H1 (cell line): ENCODE measurements around the gene ARL2. TPM values are rescaled to one million over a fixed set of nuclear protein-coding genes. Genes with fewer than 3 reads are reported as not detected.
A peak's percentile ranks its signal among the peaks of the same experiment; 100 is the strongest.

Experiments used
- BRCA1 ChIP-seq: IDR thresholded peaks from 2 replicates; pipeline ENCODE4 v1.6.1; 2012; ENCODE audit warnings: low read depth, low read length, improper control_type of control experiment
- CEBPB ChIP-seq: IDR thresholded peaks from 2 replicates; pipeline ENCODE4 v1.6.1; 2012; ENCODE audit warnings: low read depth, low read length
- CHD2 ChIP-seq: IDR thresholded peaks from 2 replicates; pipeline ENCODE4 v1.6.1; 2012; ENCODE audit warnings: low read length, improper control_type of control experiment
- CTBP2 ChIP-seq: IDR thresholded peaks from 2 replicates; pipeline ENCODE4 v1.7.0; 2011; ENCODE audit warnings: borderline replicate concordance, mild to moderate bottlenecking, moderate library complexity, mixed read lengths, low read length; ENCODE audit not compliant: insufficient read depth, insufficient read length
- EGR1 ChIP-seq: IDR thresholded peaks from 2 replicates; pipeline ENCODE4 v1.6.1; 2011; ENCODE audit warnings: low read depth, low read length, borderline replicate concordance
- EZH2 ChIP-seq: fragments of 200-600 bp; sonication (generic); IDR thresholded peaks from 2 replicates; pipeline ENCODE4 v1.7.1; 2012; ENCODE audit warnings: low read depth, mild to moderate bottlenecking, moderate library complexity, low read length, inconsistent platforms; ENCODE audit not compliant: severe bottlenecking
- KDM4A ChIP-seq: IDR thresholded peaks from one replicate; pipeline ENCODE4 v1.7.1; 2012; ENCODE audit warnings: low read depth, mild to moderate bottlenecking, moderate library complexity, low read length, inconsistent platforms; ENCODE audit not compliant: severe bottlenecking
- SAP30 ChIP-seq: fragments of 300-600 bp; sonication (generic); IDR thresholded peaks from 2 replicates; pipeline ENCODE4 v1.7.1; 2012; ENCODE audit warnings: low read length, moderate library complexity, mild to moderate bottlenecking, inconsistent platforms; ENCODE audit not compliant: insufficient read depth, insufficient replicate concordance
- SIX5 ChIP-seq: IDR thresholded peaks from 2 replicates; pipeline ENCODE4 v1.6.1; 2011; ENCODE audit warnings: mild to moderate bottlenecking, low read depth, low read length
- SP2 ChIP-seq: IDR thresholded peaks from 2 replicates; pipeline ENCODE4 v1.6.1; 2012; ENCODE audit warnings: mild to moderate bottlenecking, low read length, inconsistent platforms
- SRF ChIP-seq: IDR thresholded peaks from 2 replicates; pipeline ENCODE4 v1.6.1; 2011; ENCODE audit warnings: mild to moderate bottlenecking, low read depth, low read length, moderate library complexity
- TAF7 ChIP-seq: optimal IDR thresholded peaks from 2 replicates; pipeline ENCODE3; 2011; ENCODE audit warnings: low read depth, mild to moderate bottlenecking, inconsistent platforms, low read length, moderate library complexity, borderline replicate concordance
- YY1 ChIP-seq: IDR thresholded peaks from 2 replicates; pipeline ENCODE4 v1.6.1; 2011; ENCODE audit warnings: low read depth, mild to moderate bottlenecking, low read length
- polyA plus RNA-seq, 7 experiments: library from polyadenylated mRNA; depleted of rRNA in 3 of 7; stranded (reverse) in 5 of 7; unstranded in 2 of 7; fragments of >200 nt in 5 of 7; fragments of 200-250 nt in 2 of 7; gene quantifications; 1 replicate in 5 of 7; 2 replicates in 1 of 7; 4 replicates in 1 of 7; pipeline versions ENCODE4 v1.2.1 to v1.2.3, GENCODE V29; 2011 to 2013; ENCODE audit warnings: missing spikeins in 2 of 7, mixed read lengths in 2 of 7
- total RNA-seq: library from RNA; stranded (reverse); fragmentation: NEBNext Ultra II Directional; extraction: Animal tissue kit (Norgen Biotek cat#: 25700); gene quantifications from 2 replicates; pipeline ENCODE4 v1.2.1, GENCODE V29; 2021
- TF ChIP-seq, protein P1 (sequence below): IDR thresholded peaks from 2 replicates; pipeline ENCODE4 v1.6.1; 2012; ENCODE audit warnings: inconsistent platforms
- TF ChIP-seq, protein P2 (sequence below): IDR thresholded peaks from 2 replicates; pipeline ENCODE4 v1.6.1; 2011; ENCODE audit warnings: low read depth, mild to moderate bottlenecking, low read length; ENCODE audit not compliant: insufficient read depth

Gene ARL2
- total and polyA plus RNA-seq, 2 of the 8 experiments (the other 6 are each of a cell fraction or from before 2014, with no cell fraction given): 186 to 535 TPM

DNA sequence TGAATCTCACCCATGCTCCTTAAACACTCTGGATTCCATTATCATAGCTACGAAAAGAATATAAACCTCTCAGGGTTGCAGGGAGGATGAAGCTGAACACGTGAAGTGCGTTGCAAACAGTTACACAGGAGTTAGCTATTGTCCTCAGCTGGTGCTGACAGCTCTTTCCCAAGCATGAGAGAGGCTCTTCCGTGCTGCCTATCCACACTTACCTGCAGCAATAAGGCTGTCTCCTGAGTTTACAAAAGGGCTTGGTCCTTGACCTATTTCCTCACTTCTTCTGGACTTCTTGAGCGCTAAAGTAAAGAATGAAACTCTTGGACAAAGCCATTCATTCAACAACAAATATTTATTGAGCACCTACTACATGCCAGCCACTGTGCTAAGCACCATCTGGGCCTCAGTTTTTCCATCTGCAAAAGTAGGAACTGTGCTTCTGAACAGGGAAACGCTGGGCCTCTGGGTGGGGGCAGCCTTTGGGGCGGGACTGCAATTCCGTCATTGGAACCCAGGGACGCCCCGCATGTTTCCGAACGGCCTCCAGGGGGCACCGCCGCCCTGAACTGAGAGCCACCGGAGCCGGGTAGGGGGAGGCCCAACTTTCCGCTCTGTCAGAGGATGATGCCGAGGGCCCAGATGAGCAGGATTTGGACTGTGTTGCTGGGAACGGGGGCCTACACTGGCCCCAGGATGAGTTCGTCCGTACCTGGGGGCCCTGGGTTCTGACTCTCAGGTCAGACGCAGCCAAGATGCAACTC is 651 bp upstream of the ARL2 start (continued):
- TF ChIP-seq YY1 (no peak), SAP30 (no peak), TAF7 (no peak), BRCA1 (no peak), CTBP2 (no peak), KDM4A (peak; percentile 20), EGR1 (no peak), SIX5 (no peak), CEBPB (no peak), SP2 (no peak), EZH2 (no peak), SRF (no peak), CHD2 (no peak)
- TF ChIP-seq, protein P1, sequence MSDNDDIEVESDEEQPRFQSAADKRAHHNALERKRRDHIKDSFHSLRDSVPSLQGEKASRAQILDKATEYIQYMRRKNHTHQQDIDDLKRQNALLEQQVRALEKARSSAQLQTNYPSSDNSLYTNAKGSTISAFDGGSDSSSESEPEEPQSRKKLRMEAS: no peak
- TF ChIP-seq, protein P2, sequence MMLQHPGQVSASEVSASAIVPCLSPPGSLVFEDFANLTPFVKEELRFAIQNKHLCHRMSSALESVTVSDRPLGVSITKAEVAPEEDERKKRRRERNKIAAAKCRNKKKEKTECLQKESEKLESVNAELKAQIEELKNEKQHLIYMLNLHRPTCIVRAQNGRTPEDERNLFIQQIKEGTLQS: no peak
